Measurements from ENCODE around the gene ETV3.

DNA sequence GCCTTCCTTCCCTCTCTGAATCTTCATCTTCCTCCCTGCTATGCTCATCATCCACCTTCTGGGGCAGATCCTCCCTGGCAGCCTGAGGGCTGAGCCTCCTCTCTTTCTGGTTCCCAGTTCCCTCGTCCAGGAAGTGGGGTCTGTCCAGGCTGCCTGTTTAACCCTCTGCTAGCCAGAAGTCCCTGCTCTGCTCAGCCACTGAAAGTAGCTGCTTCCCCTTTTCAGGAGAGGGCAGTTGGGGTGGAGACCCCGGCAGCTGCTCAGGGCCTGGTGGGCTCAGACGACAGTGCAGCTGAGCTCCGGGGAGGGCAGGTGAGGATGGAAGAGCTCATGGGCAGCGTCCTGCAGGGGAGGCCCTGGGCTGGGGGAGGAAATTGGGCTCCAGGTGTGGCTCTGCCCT is 43.1 kb upstream of the ETV3 start:
- TF ChIP-seq CTCF (IDR thresholded peaks at IDR 0.05; ENCODE audit: borderline replicate concordance, extremely low read depth, low read length, poor library complexity, severe bottlenecking) = no peak
- TF ChIP-seq EZH2 (IDR thresholded peaks at IDR 0.05; ENCODE audit: borderline replicate concordance, low read depth, low read length, severe bottlenecking) = no peak

All from DND-41 (cell line).